CD4-positive, alpha-beta T cell (primary cell): ENCODE results near the gene PIK3IP1. TPM values are rescaled to one million over a fixed set of nuclear protein-coding genes. Genes with fewer than 3 reads are reported as not detected.

Experiments used
- ATAC-seq: fragments of 200-7000 bp; cut with Tn5 transposase; one replicate; pipeline ENCODE4 v1.10.0; 2022; ENCODE audit warnings: mild to moderate bottlenecking; ENCODE audit not compliant: poor library complexity
- CTCF ChIA-PET: fragments of 350-600 bp; sonication (Branson Sonifier 250); formaldehyde crosslinking; loops from one replicate; lab custom pipeline; 2021; ENCODE audit warnings: antibody characterized with exemption, inconsistent platforms; lab: Charles Lee
- POLR2A ChIA-PET: fragments of 350-600 bp; sonication (Branson Sonifier 250); formaldehyde crosslinking; loops from one replicate; lab custom pipeline; 2021; ENCODE audit warnings: antibody characterized with exemption, inconsistent platforms; lab: Charles Lee
- DNase-seq, 14 experiments: peaks; one replicate each; pipeline ENCODE4 v3.0.0-alpha.2; 2013 to 2020; ENCODE audit warnings: mixed read lengths in 2 of 14
- H3K27ac ChIP-seq, 2 donors: one replicate each; pipeline versions ENCODE4 v1.5.1 to v1.7.0; 2013; ENCODE audit warnings: low read length in 2 of 2, low read depth in 1 of 2, mild to moderate bottlenecking in 1 of 2
- H3K27me3 ChIP-seq, 2 experiments: 1 replicate in 1 of 2; 2 replicates in 1 of 2; pipeline versions ENCODE4 v1.6.1 to v1.7.0; 2013; ENCODE audit warnings: low read length in 2 of 2, control low read depth in 1 of 2, mild to moderate bottlenecking in 1 of 2, moderate library complexity in 1 of 2; ENCODE audit not compliant: insufficient read depth in 2 of 2, control insufficient read depth in 1 of 2
- H3K36me3 ChIP-seq: one replicate; pipeline ENCODE4 v1.6.1; 2013; ENCODE audit warnings: low read length, control low read depth; ENCODE audit not compliant: insufficient read depth
- H3K4me1 ChIP-seq: one replicate; pipeline ENCODE4 v1.6.1; 2013; ENCODE audit warnings: low read length, control low read depth; ENCODE audit not compliant: insufficient read depth
- H3K4me3 ChIP-seq: one replicate; pipeline ENCODE4 v1.5.1; 2013; ENCODE audit warnings: mild to moderate bottlenecking, low read length, moderate library complexity
- H3K9me3 ChIP-seq, 2 experiments: 1 replicate in 1 of 2; 2 replicates in 1 of 2; pipeline versions ENCODE4 v1.6.1 to v1.7.0; 2013; ENCODE audit warnings: low read length in 2 of 2, mild to moderate bottlenecking in 2 of 2, control low read depth in 1 of 2, moderate library complexity in 1 of 2; ENCODE audit not compliant: control insufficient read depth in 1 of 2, insufficient read depth in 1 of 2
- H3K27ac Mint-ChIP-seq: one replicate; pipeline ENCODE4 v1.8.0; 2020; ENCODE audit warnings: mixed read lengths
- H3K27me3 Mint-ChIP-seq: one replicate; pipeline ENCODE4 v1.8.0; 2021; ENCODE audit warnings: mixed read lengths
- H3K36me3 Mint-ChIP-seq: one replicate; pipeline ENCODE4 v1.8.0; 2021; ENCODE audit warnings: low read depth, mixed read lengths
- H3K4me1 Mint-ChIP-seq: one replicate; pipeline ENCODE4 v1.8.0; 2021; ENCODE audit warnings: low read depth, mixed read lengths
- H3K4me3 Mint-ChIP-seq: one replicate; pipeline ENCODE4 v1.8.0; 2020; ENCODE audit warnings: mild to moderate bottlenecking, mixed read lengths
- H3K9me3 Mint-ChIP-seq: one replicate; pipeline ENCODE4 v1.8.0; 2020; ENCODE audit warnings: mixed read lengths
- CTCF ChIP-seq: fragments of 200-600 bp; IDR thresholded peaks from one replicate; pipeline ENCODE4 v1.8.0; 2022; ENCODE audit warnings: antibody characterized with exemption, mild to moderate bottlenecking
- intact Hi-C, 2 experiments: fragments of 100-400 bp; cut with DNase I in 1 of 2; cut with micrococcal nuclease in 1 of 2; formaldehyde crosslinking; loops; one replicate each; pipeline versions ENCODE4 v1.15.1 to v1.9.0; 2023 to 2025; cut with DNase I, micrococcal nuclease
- polyA plus RNA-seq, 2 donors: library from polyadenylated mRNA; unstranded; fragments of 120-200 nt; gene quantifications; one replicate each; pipeline ENCODE4 v1.2.1, GENCODE V29; 2013
- total RNA-seq, 174 experiments: library from RNA in 2 of 174; stranded (reverse) in 2 of 174; gene quantifications; one replicate each; pipeline ENCODE4 v1.2.3 and lab custom pipeline; 2021 to 2026

Gene PIK3IP1
- total RNA-seq (1,000 to 10,000 TPM; 1,063 to 1,072 TPM), total RNA-seq (lab: John Stamatoyannopoulos, UW) (9.0 to 1,551 (median 732) reads per million in 172 experiments)
- 295 TPM for polyA plus RNA-seq (2013, experiment 1 of 2)
- 307 TPM for polyA plus RNA-seq (2013, experiment 2 of 2)

GRCh38 chr22:31292236-31292989 is at the start of gene PIK3IP1:
Gene PIK3IP1, minus strand, starts transcription at chr22:31292488. Its CDS starts 144 bp downstream, at chr22:31292344.
- POLR2A ChIA-PET: interaction anchor here (0.7 to 14.2 kb wide), 34 partner anchors 8 to 868 kb away, joined by 3 to 1064 read pairs (median 6); partner anchors contain the start of genes DRG1, LIMK2, MORC2 and PATZ1
- H3K4me3 Mint-ChIP-seq: peak within 1 kb of the TSS; percentile 94
- H3K27ac ChIP-seq: peak within 1 kb of the TSS; percentile 98 to 100

GRCh38 chr22:31341386-31342088 is 49.2 kb upstream of the PIK3IP1 start:
- Histone ChIP-seq H3K27ac (no peak overlapping the region), H3K27me3 (no peaks in the 10 kb centered on the region), H3K4me3 (no peak overlapping the region), H3K36me3 (peaks cover 74% of the 10 kb centered on the region), H3K9me3 (no peaks in the 10 kb centered on the region), H3K4me1 (peaks cover 78% of the 10 kb centered on the region)
- ChIA-PET CTCF (interaction anchor here (0.9 kb wide), 1 partner anchor 28 kb away, joined by 3 read pairs; no protein-coding TSS in a partner anchor), POLR2A (interaction anchor here (1.1 to 2.1 kb wide), 2 partner anchors 52 to 63 kb away, joined by 4 to 5 read pairs; no protein-coding TSS in a partner anchor)
- no peak for ATAC-seq
- Mint-ChIP-seq H3K9me3 (no peaks in the 10 kb centered on the region), H3K36me3 (peaks cover 87% of the 10 kb centered on the region), H3K27ac (peak overlapping the region; percentile 95), H3K4me3 (peak overlapping the region; percentile 97), H3K4me1 (peaks cover 81% of the 10 kb centered on the region), H3K27me3 (no peaks in the 10 kb centered on the region)
- intact Hi-C loops: no loop called here
- DNase-seq: no peak
- TF ChIP-seq CTCF: no peak

More at GRCh38 chr22:31292236-31292989, at the start of gene PIK3IP1:
- H3K27me3 ChIP-seq: no peaks in the 10 kb centered on the region
- H3K36me3 ChIP-seq: peaks cover 31% of the 10 kb centered on the region
- H3K4me1 Mint-ChIP-seq: peaks cover 84% of the 10 kb centered on the region
- peaks cover 64% of the 10 kb centered on the region for H3K36me3 Mint-ChIP-seq
- no peaks in the 10 kb centered on the region for H3K9me3 Mint-ChIP-seq
- peaks cover 56% of the 10 kb centered on the region for H3K4me1 ChIP-seq
- peak within 1 kb of the TSS; percentile 90 for H3K4me3 ChIP-seq
- H3K9me3 ChIP-seq: no peaks in the 10 kb centered on the region
- intact Hi-C loops: loop anchor here (1.0 to 2.0 kb wide), 4 partner anchors 13 to 80 kb away; partner anchors contain the start of gene LIMK2 (in 1 of the 2)
- ATAC-seq (peak; percentile 54), DNase-seq (peak; percentile 84 to 94 (median 89))
- CTCF ChIA-PET: interaction anchor here (0.7 to 7.2 kb wide), 11 partner anchors 10 to 658 kb away, joined by 3 to 73 read pairs (median 5); partner anchors contain the start of gene LIMK2
- peak; percentile 48 for TF ChIP-seq CTCF
- no peaks in the 10 kb centered on the region for H3K27me3 Mint-ChIP-seq
- peak within 1 kb of the TSS; percentile 98 for H3K27ac Mint-ChIP-seq

GRCh38 chr22:31340765-31341247 is 48.5 kb upstream of the PIK3IP1 start:
- Histone ChIP-seq H3K27ac (peak overlapping the region in 1 of 2 donors; percentile 2), H3K4me3 (no peak overlapping the region), H3K36me3 (peaks cover 79% of the 10 kb centered on the region), H3K4me1 (peaks cover 78% of the 10 kb centered on the region), H3K9me3 (no peaks in the 10 kb centered on the region), H3K27me3 (no peaks in the 10 kb centered on the region)
- peak overlapping the region; percentile 95 for H3K27ac Mint-ChIP-seq
- CTCF ChIA-PET: interaction anchor here (0.9 kb wide), 1 partner anchor 27 kb away, joined by 3 read pairs; no protein-coding TSS in a partner anchor
- peak overlapping the region; percentile 51 for H3K4me3 Mint-ChIP-seq
- peaks cover 92% of the 10 kb centered on the region for H3K36me3 Mint-ChIP-seq
- ATAC-seq (no peak), DNase-seq (no peak)
- POLR2A ChIA-PET: interaction anchor here (2.1 kb wide), 1 partner anchor 62 kb away, joined by 5 read pairs; no protein-coding TSS in a partner anchor
- TF ChIP-seq CTCF: no peak
- peaks cover 85% of the 10 kb centered on the region for H3K4me1 Mint-ChIP-seq
- H3K27me3 Mint-ChIP-seq: no peaks in the 10 kb centered on the region
- intact Hi-C loops: no loop called here
- no peaks in the 10 kb centered on the region for H3K9me3 Mint-ChIP-seq
